Keratinocyte (primary cell): ENCODE results near the gene NKD1.

Source experiments
- CTCF ChIP-seq, 3 experiments: IDR thresholded peaks in 1 of 3; conservative IDR thresholded peaks in 1 of 3; optimal IDR thresholded peaks in 1 of 3; 2 replicates in 2 of 3; 3 replicates in 1 of 3; pipeline versions ENCODE3 to v1.5.1; 2011; ENCODE audit warnings: low read length in 3 of 3, mild to moderate bottlenecking in 3 of 3, moderate library complexity in 2 of 3, control low read depth in 1 of 3, inconsistent platforms in 1 of 3; ENCODE audit not compliant: insufficient read depth in 2 of 3; ENCODE audit errors: extremely low read depth in 1 of 3
- EZH2 ChIP-seq: IDR thresholded peaks from one replicate; pipeline ENCODE4 v1.6.1; 2012; ENCODE audit warnings: inconsistent platforms, mild to moderate bottlenecking, low read length, moderate library complexity

GRCh38 chr16:50573947-50574744, 25.9 kb downstream of the NKD1 start:
- TF ChIP-seq CTCF (optimal IDR thresholded peaks at IDR 0.05 in 1 of 3, IDR thresholded peaks at IDR 0.05 in 1 of 3, conservative IDR thresholded peaks at IDR 0.05 in 1 of 3; ENCODE audit: extremely low read depth in 1 of 3, insufficient read depth in 2 of 3, low read length in 3 of 3) = no peak
- TF ChIP-seq EZH2 = no peak
